Measurements from ENCODE around the gene CCT8. TPM values are rescaled to one million over a fixed set of nuclear protein-coding genes. Genes with fewer than 3 reads are reported as not detected.
"Not testable (repeated sequence)": the region's sequence is repeated elsewhere in the genome, so short reads cannot be mapped to it uniquely, and the experiment has no call there.

CCT8 gene
- total and polyA plus RNA-seq, 3 experiments from 2014 or later: 138 to 415 (median 401) TPM

DNA sequence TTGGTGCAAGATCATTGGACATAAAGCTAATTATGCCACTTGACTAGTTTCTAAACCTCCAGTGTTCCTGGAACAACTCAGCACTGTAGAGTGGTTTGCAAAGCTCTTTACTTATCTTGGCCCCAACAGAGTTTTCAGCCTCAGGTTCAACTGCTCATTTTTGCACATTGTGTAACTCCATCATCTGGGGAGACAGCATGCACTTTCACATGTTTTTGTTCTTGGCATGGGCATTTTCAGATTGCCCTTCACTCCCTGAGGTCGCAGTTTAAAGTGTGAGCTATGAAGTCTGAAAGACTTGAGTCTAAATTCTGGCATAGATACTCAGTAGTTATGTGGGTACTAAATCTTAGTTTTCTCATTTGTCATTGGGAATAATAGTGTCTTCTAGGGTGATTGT, 43.9 kb downstream of the CCT8 start:
- peaks cover 42 to 67% (median 59%) of the 10 kb centered on the region in 3 donors for H3K4me1 Mint-ChIP-seq
- Histone ChIP-seq H3K9me3 (ENCODE audit: low read length) (no peaks in the 10 kb centered on the region), H3K36me3 (ENCODE audit: insufficient read depth, low read length) (peaks cover 32% of the 10 kb centered on the region), H3K27ac (ENCODE audit: low read depth, low read length) (no peak overlapping the region), H3K27me3 (ENCODE audit: insufficient read depth, low read length, poor library complexity, severe bottlenecking) (no peaks in the 10 kb centered on the region), H3K4me3 (ENCODE audit: low read length) (no peak overlapping the region), H3K4me1 (ENCODE audit: insufficient read depth, low read length) (peaks cover 26% of the 10 kb centered on the region)
- CTCF ChIA-PET: no interaction called here
- H3K27ac Mint-ChIP-seq: peak overlapping the region in 2 of 8 donors; percentile 2 to 21
- peaks cover 0 to 2% of the 10 kb centered on the region in 2 donors for H3K27me3 Mint-ChIP-seq
- H3K4me3 Mint-ChIP-seq: peak overlapping the region in 1 of 7 donors; percentile 18
- DNase-seq: no peak
- H3K36me3 Mint-ChIP-seq: peaks cover 8 to 72% (median 22%) of the 10 kb centered on the region in 3 donors
- no peaks in the 10 kb centered on the region for H3K9me3 Mint-ChIP-seq
- POLR2A ChIA-PET: interaction anchor here (0.9 kb wide), 1 partner anchor 37 kb away, joined by 3 read pairs; the partner anchor contains the start of gene LTN1

DNA sequence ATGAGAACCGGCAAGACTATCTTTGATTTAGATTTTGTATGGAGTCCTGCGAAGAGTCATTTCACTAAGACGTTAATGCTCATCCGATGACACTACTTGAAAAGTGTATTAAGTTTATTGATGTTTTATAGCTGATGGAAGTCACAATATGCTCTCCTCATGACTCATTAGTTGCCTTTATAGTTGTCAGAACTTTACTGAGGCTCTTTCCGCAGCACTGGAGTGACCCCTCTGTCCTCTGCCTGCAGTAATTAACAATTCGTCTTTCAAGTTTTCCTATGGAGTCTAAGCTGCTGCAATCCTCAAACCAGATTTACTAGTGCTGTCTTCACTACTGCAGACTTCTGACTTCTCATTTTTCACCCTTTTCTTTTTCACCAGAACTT, 48.1 kb downstream of the CCT8 start:
- Mint-ChIP-seq H3K27ac (peak overlapping the region; percentile 97 to 100 (median 99)), H3K4me3 (peak overlapping the region; percentile 91 to 99 (median 97)), H3K4me1 (peaks cover 49 to 73% (median 73%) of the 10 kb centered on the region in 3 donors), H3K9me3 (no peaks in the 10 kb centered on the region), H3K27me3 (peaks cover 0 to 3% of the 10 kb centered on the region in 2 donors), H3K36me3 (peaks cover 0 to 35% (median 10%) of the 10 kb centered on the region in 3 donors)
- Histone ChIP-seq H3K27me3 (ENCODE audit: insufficient read depth, low read length, poor library complexity, severe bottlenecking) (no peaks in the 10 kb centered on the region), H3K9me3 (ENCODE audit: low read length) (no peaks in the 10 kb centered on the region), H3K4me3 (ENCODE audit: low read length) (peak overlapping the region; percentile 94), H3K36me3 (ENCODE audit: insufficient read depth, low read length) (no peaks in the 10 kb centered on the region), H3K27ac (ENCODE audit: low read depth, low read length) (peak overlapping the region; percentile 99), H3K4me1 (ENCODE audit: insufficient read depth, low read length) (peaks cover 51% of the 10 kb centered on the region)
- ChIA-PET CTCF (interaction anchor here (1.7 to 2.1 kb wide), 3 partner anchors 20 to 33 kb away, joined by 5 to 14 read pairs (median 8); partner anchors contain the start of gene LTN1), POLR2A (interaction anchor here (0.5 to 4.8 kb wide), 9 partner anchors 15 to 69 kb away, joined by 4 to 108 read pairs (median 5); partner anchors contain the start of genes CCT8 and LTN1)
- DNase-seq: peak in 1 of 5 donors; percentile 10

DNA sequence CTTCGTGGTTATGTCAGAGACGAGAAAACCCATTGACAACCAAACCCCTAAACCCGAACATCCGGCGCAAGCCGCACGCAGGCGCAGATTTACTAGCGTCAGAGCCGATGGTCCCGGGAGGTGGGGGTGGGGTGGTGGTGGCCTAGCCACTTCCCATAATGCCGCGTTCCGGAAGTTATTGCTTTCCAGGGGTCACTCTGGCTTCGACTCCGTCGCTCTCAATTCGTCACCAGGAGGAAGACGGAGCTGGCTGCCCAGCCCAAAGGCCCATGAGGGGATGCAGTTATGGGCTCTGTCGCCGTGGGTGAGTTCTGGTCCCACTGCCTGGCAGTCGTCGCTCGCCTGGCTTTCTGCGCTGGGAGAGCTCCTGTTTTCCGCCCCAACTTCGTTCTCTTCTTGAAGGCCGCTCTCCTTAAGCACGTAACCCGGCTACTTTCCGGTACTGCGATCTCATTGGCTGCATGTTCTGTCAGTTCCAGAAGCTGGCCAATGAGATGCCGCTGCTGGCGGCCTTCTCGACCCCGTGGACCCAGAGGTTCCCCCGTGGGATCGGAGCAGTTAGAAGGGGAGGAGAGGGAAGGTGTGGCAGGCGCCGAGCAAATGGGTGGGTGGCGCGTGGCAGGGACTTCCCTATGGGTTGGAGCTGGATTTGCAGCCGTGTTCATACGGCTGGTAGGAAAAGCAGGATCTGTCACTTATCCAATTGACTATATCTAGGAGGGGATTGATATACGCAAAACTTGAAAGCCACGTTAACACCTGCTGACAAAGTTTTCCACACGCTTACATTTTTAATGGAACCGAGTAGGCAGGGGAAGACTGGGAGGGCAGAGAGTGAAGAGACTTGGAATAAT, 48.7 kb downstream of the CCT8 start, which contains the start of gene USP16:
Gene USP16 (plus strand): TSS at position 195 of the 854 bp plus-strand sequence. CDS start 3,246 bp downstream, outside the sequence.
- Histone ChIP-seq H3K27me3 (ENCODE audit: insufficient read depth, low read length, poor library complexity, severe bottlenecking) (no peaks in the 10 kb centered on the region), H3K4me3 (ENCODE audit: low read length) (peak within 1 kb of the TSS; percentile 94), H3K36me3 (ENCODE audit: insufficient read depth, low read length) (no peaks in the 10 kb centered on the region), H3K9me3 (ENCODE audit: low read length) (no peaks in the 10 kb centered on the region), H3K4me1 (ENCODE audit: insufficient read depth, low read length) (peaks cover 54% of the 10 kb centered on the region), H3K27ac (ENCODE audit: low read depth, low read length) (peak within 1 kb of the TSS; percentile 99)
- Mint-ChIP-seq H3K27me3 (peaks cover 0 to 3% of the 10 kb centered on the region in 2 donors), H3K9me3 (no peaks in the 10 kb centered on the region), H3K27ac (peak within 1 kb of the TSS; percentile 97 to 100 (median 99)), H3K4me1 (peaks cover 50 to 73% (median 72%) of the 10 kb centered on the region in 3 donors), H3K4me3 (peak within 1 kb of the TSS; percentile 91 to 99 (median 97)), H3K36me3 (peaks cover 0 to 29% (median 9%) of the 10 kb centered on the region in 3 donors)
- peak; percentile 89 to 97 (median 96) for DNase-seq
- ChIA-PET POLR2A (interaction anchor here (0.5 to 4.8 kb wide), 11 partner anchors 16 to 69 kb away, joined by 3 to 108 read pairs (median 4); partner anchors contain the start of genes CCT8 and LTN1), CTCF (interaction anchor here (1.7 to 2.1 kb wide), 3 partner anchors 19 to 32 kb away, joined by 5 to 14 read pairs (median 8); partner anchors contain the start of gene LTN1)

DNA sequence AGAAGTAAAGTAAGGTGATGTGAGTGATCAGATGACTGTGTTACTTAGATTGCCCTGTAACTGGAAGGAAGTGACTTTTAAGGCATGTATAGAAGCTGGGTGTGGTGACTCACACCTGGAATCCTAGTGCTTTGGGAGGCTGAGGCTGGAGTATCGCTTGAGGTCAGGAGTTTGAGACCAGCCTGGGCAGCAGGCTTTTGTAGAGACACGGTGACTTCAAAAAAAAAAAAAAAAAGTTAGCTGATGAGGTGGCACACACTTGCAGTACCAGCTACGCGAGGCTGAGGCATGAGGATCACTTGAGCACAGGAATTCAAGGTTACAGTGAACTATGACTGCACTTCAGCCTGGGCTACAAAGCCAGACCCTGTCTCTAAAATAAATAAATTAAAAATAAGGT, 51.3 kb downstream of the CCT8 start:
- H3K4me1 ChIP-seq (ENCODE audit: insufficient read depth, low read length): peaks cover 62% of the 10 kb centered on the region
- ChIA-PET POLR2A (interaction anchor here (1.9 to 4.8 kb wide), 3 partner anchors 19 to 51 kb away, joined by 10 to 108 read pairs (median 32); partner anchors contain the start of genes CCT8 and LTN1), CTCF (interaction anchor here (0.8 to 2.9 kb wide), 2 partner anchors 18 to 20 kb away, joined by 3 to 15 read pairs; no protein-coding TSS in a partner anchor)
- peak in 3 of 5 donors; percentile 7 to 52 (median 21) for DNase-seq
- H3K4me3 ChIP-seq (ENCODE audit: low read length): no peak overlapping the region
- H3K9me3 Mint-ChIP-seq: no peaks in the 10 kb centered on the region
- no peaks in the 10 kb centered on the region for H3K9me3 ChIP-seq (ENCODE audit: low read length)
- peaks cover 0 to 6% of the 10 kb centered on the region in 2 donors for H3K27me3 Mint-ChIP-seq
- no peak overlapping the region for H3K27ac ChIP-seq (ENCODE audit: low read depth, low read length)
- H3K36me3 ChIP-seq (ENCODE audit: insufficient read depth, low read length): no peaks in the 10 kb centered on the region
- peaks cover 54 to 75% (median 72%) of the 10 kb centered on the region in 3 donors for H3K4me1 Mint-ChIP-seq
- peaks cover 0 to 22% (median 4%) of the 10 kb centered on the region in 3 donors for H3K36me3 Mint-ChIP-seq
- H3K27me3 ChIP-seq (ENCODE audit: insufficient read depth, low read length, poor library complexity, severe bottlenecking): no peaks in the 10 kb centered on the region
- peak overlapping the region; percentile 15 to 89 (median 60) for H3K4me3 Mint-ChIP-seq
- H3K27ac Mint-ChIP-seq: peak overlapping the region; percentile 70 to 98 (median 90)

DNA sequence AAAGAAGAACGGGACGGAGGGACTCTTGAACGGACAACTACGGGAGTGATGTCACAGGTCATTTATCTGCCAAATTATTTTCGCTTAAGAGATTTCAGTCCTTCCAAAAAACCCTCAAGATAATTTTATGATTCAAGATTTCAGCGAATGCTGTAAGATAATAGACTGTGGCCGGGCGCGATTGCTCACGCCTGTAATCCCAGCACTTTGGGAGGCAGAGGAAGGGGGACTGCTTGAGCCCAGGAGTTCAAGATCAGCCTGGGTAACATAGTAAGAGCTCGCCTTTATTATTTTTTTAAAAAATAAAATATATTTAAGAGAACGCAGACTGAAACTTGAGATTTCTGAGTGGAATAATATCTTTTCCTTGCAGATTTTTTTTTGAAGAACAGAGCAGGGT, 54.9 kb downstream of the CCT8 start:
- Mint-ChIP-seq H3K36me3 (peaks cover 0 to 7% (median 2%) of the 10 kb centered on the region in 3 donors), H3K27ac (peak overlapping the region; percentile 36 to 97 (median 86)), H3K4me1 (peaks cover 32 to 59% (median 42%) of the 10 kb centered on the region in 3 donors), H3K27me3 (peaks cover 0 to 3% of the 10 kb centered on the region in 2 donors), H3K9me3 (no peaks in the 10 kb centered on the region), H3K4me3 (peak overlapping the region; percentile 74 to 90 (median 88))
- Histone ChIP-seq H3K4me1 (ENCODE audit: insufficient read depth, low read length) (peaks cover 34% of the 10 kb centered on the region), H3K27ac (ENCODE audit: low read depth, low read length) (peak overlapping the region; percentile 92), H3K4me3 (ENCODE audit: low read length) (peak overlapping the region; percentile 89), H3K27me3 (ENCODE audit: insufficient read depth, low read length, poor library complexity, severe bottlenecking) (no peaks in the 10 kb centered on the region), H3K36me3 (ENCODE audit: insufficient read depth, low read length) (no peaks in the 10 kb centered on the region), H3K9me3 (ENCODE audit: low read length) (no peaks in the 10 kb centered on the region)
- no peak for DNase-seq
- ChIA-PET CTCF (interaction anchor here (1.3 to 1.4 kb wide), 2 partner anchors 16 to 58 kb away, joined by 3 to 7 read pairs; no protein-coding TSS in a partner anchor), POLR2A (interaction anchor here (2.3 to 3.2 kb wide), 2 partner anchors 16 to 26 kb away, joined by 12 to 60 read pairs; partner anchors contain the start of gene LTN1)

DNA sequence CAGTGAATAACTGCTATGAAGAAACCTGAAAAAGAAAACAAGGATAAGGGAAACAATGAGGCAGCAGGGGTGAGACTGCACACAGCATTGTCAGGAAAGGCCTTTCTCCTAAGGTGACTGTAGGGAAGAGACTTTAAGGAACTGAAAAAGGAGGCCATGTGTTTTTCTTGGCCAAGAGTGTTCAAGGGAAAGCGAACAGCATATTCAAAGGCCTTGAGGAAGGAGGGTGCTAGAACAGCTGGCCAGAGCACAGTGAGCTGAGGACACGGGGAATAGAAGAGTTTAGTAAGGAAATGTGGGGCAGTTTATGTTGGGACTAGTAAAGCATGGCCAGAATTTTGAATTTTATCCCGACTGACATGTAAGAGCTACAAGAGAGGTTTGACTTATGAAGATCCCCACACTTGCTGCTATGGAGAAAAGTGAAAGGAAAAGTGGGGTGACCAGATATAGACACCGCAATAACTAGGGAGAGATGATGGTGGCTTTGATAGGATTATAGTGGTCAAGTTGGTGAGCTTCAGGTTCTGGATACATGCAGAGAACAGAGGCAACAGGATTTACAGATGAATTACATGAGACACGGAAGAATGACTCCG, 55.7 kb downstream of the CCT8 start:
- peaks cover 0 to 3% of the 10 kb centered on the region in 2 donors for H3K27me3 Mint-ChIP-seq
- ChIA-PET POLR2A (interaction anchor here (2.3 to 3.2 kb wide), 2 partner anchors 15 to 25 kb away, joined by 12 to 60 read pairs; partner anchors contain the start of gene LTN1), CTCF (interaction anchor here (1.1 to 1.3 kb wide), 2 partner anchors 12 to 15 kb away, joined by 4 to 7 read pairs; no protein-coding TSS in a partner anchor)
- no peak for DNase-seq
- Histone ChIP-seq H3K27me3 (ENCODE audit: insufficient read depth, low read length, poor library complexity, severe bottlenecking) (no peaks in the 10 kb centered on the region), H3K9me3 (ENCODE audit: low read length) (no peaks in the 10 kb centered on the region), H3K4me3 (ENCODE audit: low read length) (peak overlapping the region; percentile 89), H3K27ac (ENCODE audit: low read depth, low read length) (peak overlapping the region; percentile 92), H3K36me3 (ENCODE audit: insufficient read depth, low read length) (no peaks in the 10 kb centered on the region), H3K4me1 (ENCODE audit: insufficient read depth, low read length) (peaks cover 26% of the 10 kb centered on the region)
- peak overlapping the region; percentile 36 to 92 (median 84) for H3K27ac Mint-ChIP-seq
- H3K9me3 Mint-ChIP-seq: no peaks in the 10 kb centered on the region
- H3K4me3 Mint-ChIP-seq: peak overlapping the region; percentile 74 to 90 (median 88)
- H3K36me3 Mint-ChIP-seq: peaks cover 0 to 7% (median 2%) of the 10 kb centered on the region in 3 donors
- H3K4me1 Mint-ChIP-seq: peaks cover 27 to 52% (median 35%) of the 10 kb centered on the region in 3 donors

DNA sequence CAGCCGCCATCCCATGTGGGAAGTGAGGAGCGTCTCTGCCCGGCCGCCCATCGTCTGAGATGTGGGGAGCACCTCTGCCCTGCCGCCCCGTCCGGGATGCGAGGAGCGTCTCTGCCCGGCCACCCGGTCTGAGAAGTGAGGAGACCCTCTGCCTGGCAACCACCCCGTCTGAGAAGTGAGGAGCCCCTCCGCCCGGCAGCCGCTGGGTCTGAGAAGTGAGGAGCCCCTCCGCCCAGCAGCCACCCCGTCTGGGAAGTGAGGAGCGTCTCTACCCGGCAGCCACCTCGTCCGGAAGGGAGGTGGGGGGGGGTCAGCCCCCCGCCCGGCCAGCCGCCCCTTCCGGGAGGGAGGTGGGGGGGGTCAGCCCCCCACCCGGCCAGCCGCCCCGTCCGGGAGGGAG, 62.2 kb downstream of the CCT8 start:
- H3K4me1 ChIP-seq (ENCODE audit: insufficient read depth, low read length); H3K27ac ChIP-seq (ENCODE audit: low read depth, low read length); H3K4me3 ChIP-seq (ENCODE audit: low read length); H3K27me3 ChIP-seq (ENCODE audit: insufficient read depth, low read length, poor library complexity, severe bottlenecking); POLR2A ChIA-PET; H3K36me3 ChIP-seq (ENCODE audit: insufficient read depth, low read length); H3K9me3 Mint-ChIP-seq; H3K27ac Mint-ChIP-seq; CTCF ChIA-PET; H3K27me3 Mint-ChIP-seq; DNase-seq; H3K4me3 Mint-ChIP-seq; H3K9me3 ChIP-seq (ENCODE audit: low read length): not testable (repeated sequence)
- Mint-ChIP-seq H3K36me3 (peaks cover 0 to 22% (median 4%) of the 10 kb centered on the region in 3 donors), H3K4me1 (peaks cover 0 to 10% (median 0%) of the 10 kb centered on the region in 3 donors)
